ENCODE results near the gene NDUFV1.
"Not testable (repeated sequence)": the region's sequence is repeated elsewhere in the genome, so short reads cannot be mapped to it uniquely, and the experiment has no call there.

Gene NDUFV1

GRCh38 chr11:67628710-67629385, 22.1 kb downstream of the NDUFV1 start:
- no peak for DNase-seq

- no peak for DNase-seq
Measured at GRCh38 chr11:67629386-67630227, 22.9 kb downstream of the NDUFV1 start, which contains the start of gene NUDT8. TSS of gene NUDT8 (minus strand) at chr11:67629937. CDS start at chr11:67629911, 26 bp downstream.

- peak; percentile 81 for DNase-seq
Measured at GRCh38 chr11:67630228-67630942, 23.6 kb downstream of the NDUFV1 start.

- no peak for DNase-seq
Measured at GRCh38 chr11:67630943-67631331, 24.2 kb downstream of the NDUFV1 start.

GRCh38 chr11:67631411-67631810, 24.7 kb downstream of the NDUFV1 start:
- DNase-seq: no peak

GRCh38 chr11:67631853-67632174, 25.1 kb downstream of the NDUFV1 start:
- no peak for DNase-seq

- no peak for DNase-seq
Measured at GRCh38 chr11:67632175-67632981, 25.6 kb downstream of the NDUFV1 start.

GRCh38 chr11:67632982-67633755, 26.4 kb downstream of the NDUFV1 start:
- DNase-seq: no peak

GRCh38 chr11:67633758-67634365, 27.1 kb downstream of the NDUFV1 start:
- no peak for DNase-seq

GRCh38 chr11:67634366-67635230, 27.9 kb downstream of the NDUFV1 start:
- no peak for DNase-seq

- DNase-seq: no peak
Measured at GRCh38 chr11:67635231-67635521, 28.4 kb downstream of the NDUFV1 start.

GRCh38 chr11:67636962-67637361, 30.2 kb downstream of the NDUFV1 start:
- DNase-seq: no peak

- not testable (repeated sequence) for DNase-seq
Measured at GRCh38 chr11:67637441-67637840, 30.7 kb downstream of the NDUFV1 start.

- no peak for DNase-seq
Measured at GRCh38 chr11:67638535-67639437, 32.0 kb downstream of the NDUFV1 start.

GRCh38 chr11:67639438-67639859, 32.7 kb downstream of the NDUFV1 start, which contains the start of gene TBX10:
TSS of gene TBX10 (minus strand) at chr11:67639763. CDS start at chr11:67639472, 291 bp downstream.
- no peak for DNase-seq

- DNase-seq: no peak
Measured at GRCh38 chr11:67640021-67640757, 33.5 kb downstream of the NDUFV1 start.

GRCh38 chr11:67640758-67641337, 34.1 kb downstream of the NDUFV1 start:
- no peak for DNase-seq

Measured in NCI-H2029 treated with DMSO at 0.1 percent for 48 hours (cell line).